Urothelium cell line (cell line): ENCODE data around the gene CLC.
"Not testable (repeated sequence)": the region's sequence is repeated elsewhere in the genome, so short reads cannot be mapped to it uniquely, and the experiment has no call there.

Experiments
- DNase-seq: peaks from one replicate; pipeline ENCODE4 v3.0.0; 2011; ENCODE audit warnings: low spot score, mixed read lengths
- FAIRE-seq: peaks from 2 replicates; lab custom pipeline; 2011; peaks lifted over from hg19 to GRCh38; lab: Jason Lieb, UNC

CLC gene

GRCh38 chr19:39737891-39738290 is at the start of gene CLC:
CLC (minus strand) TSS chr19:39738029; CDS start chr19:39737952, 77 bp downstream.
- FAIRE-seq (no peak), DNase-seq (no peak)

GRCh38 chr19:39780894-39781293 is 43.1 kb upstream of the CLC start:
- no peak for FAIRE-seq
- no peak for DNase-seq

- FAIRE-seq (no peak), DNase-seq (no peak)
Observed at GRCh38 chr19:39778763-39779162, 40.9 kb upstream of the CLC start, which contains the start of gene LEUTX. LEUTX (plus strand) TSS chr19:39778854; CDS start chr19:39778921, 67 bp downstream.

- FAIRE-seq (no peak), DNase-seq (no peak)
Observed at GRCh38 chr19:39768786-39769185, 31.0 kb upstream of the CLC start.

- FAIRE-seq (no peak), DNase-seq (no peak)
Observed at GRCh38 chr19:39768334-39768733, 30.5 kb upstream of the CLC start.

- FAIRE-seq (no peak), DNase-seq (peak; percentile 29)
Observed at GRCh38 chr19:39765091-39766076, 27.6 kb upstream of the CLC start.

- not testable (repeated sequence) for FAIRE-seq, DNase-seq
Observed at GRCh38 chr19:39761851-39762250, 24.0 kb upstream of the CLC start.

GRCh38 chr19:39759457-39760184 is 21.8 kb upstream of the CLC start:
- FAIRE-seq (no peak), DNase-seq (no peak)

GRCh38 chr19:39754971-39755370 is 17.1 kb upstream of the CLC start:
- FAIRE-seq (no peak), DNase-seq (no peak)

GRCh38 chr19:39754544-39754943 is 16.7 kb upstream of the CLC start:
- DNase-seq (no peak), FAIRE-seq (no peak)

- FAIRE-seq (no peak), DNase-seq (no peak)
Observed at GRCh38 chr19:39752795-39753194, 15.0 kb upstream of the CLC start.

GRCh38 chr19:39752390-39752789 is 14.6 kb upstream of the CLC start:
- DNase-seq (no peak), FAIRE-seq (no peak)

GRCh38 chr19:39749981-39750380 is 12.2 kb upstream of the CLC start:
- FAIRE-seq (no peak), DNase-seq (no peak)

- FAIRE-seq (peak; percentile 27), DNase-seq (no peak)
Observed at GRCh38 chr19:39746836-39747529, 9.2 kb upstream of the CLC start.

GRCh38 chr19:39745643-39746042 is 7.8 kb upstream of the CLC start:
- no peak for FAIRE-seq
- no peak for DNase-seq

- DNase-seq (no peak), FAIRE-seq (no peak)
Observed at GRCh38 chr19:39740395-39740794, 2.6 kb upstream of the CLC start.

GRCh38 chr19:39738814-39739213 is 985 bp upstream of the CLC start:
- FAIRE-seq (no peak), DNase-seq (no peak)

GRCh38 chr19:39737351-39737750 is 478 bp downstream of the CLC start:
- FAIRE-seq (peak; percentile 37), DNase-seq (no peak)

- DNase-seq = no peak
- no peak for FAIRE-seq
Observed at GRCh38 chr19:39736088-39736487, 1.7 kb downstream of the CLC start.

GRCh38 chr19:39735688-39736087 is 2.1 kb downstream of the CLC start:
- FAIRE-seq (no peak), DNase-seq (no peak)

- DNase-seq = no peak
- FAIRE-seq = no peak
Observed at GRCh38 chr19:39733841-39734240, 4.0 kb downstream of the CLC start.
